Measurements from ENCODE around the gene APBB2.
"Not testable (repeated sequence)": the region's sequence is repeated elsewhere in the genome, so short reads cannot be mapped to it uniquely, and the experiment has no call there.

Gene APBB2

GRCh38 chr4:40952672-40953071 is 261.7 kb downstream of the APBB2 start:
- DNase-seq (ENCODE audit: low read depth in 1 of 2, low spot score in 1 of 2) = no peak

GRCh38 chr4:40952217-40952616 is 262.1 kb downstream of the APBB2 start:
- DNase-seq (ENCODE audit: low read depth in 1 of 2, low spot score in 1 of 2) = no peak

- DNase-seq (ENCODE audit: low read depth in 1 of 2, low spot score in 1 of 2) = no peak
Observed at GRCh38 chr4:40951026-40951425, 263.3 kb downstream of the APBB2 start.

GRCh38 chr4:40949358-40950100 is 264.8 kb downstream of the APBB2 start:
- no peak for DNase-seq (ENCODE audit: low read depth in 1 of 2, low spot score in 1 of 2)

- DNase-seq (ENCODE audit: low read depth in 1 of 2, low spot score in 1 of 2) = no peak
Observed at GRCh38 chr4:40948014-40948413, 266.3 kb downstream of the APBB2 start.

GRCh38 chr4:40946652-40947051 is 267.7 kb downstream of the APBB2 start:
- no peak for DNase-seq (ENCODE audit: low read depth in 1 of 2, low spot score in 1 of 2)

GRCh38 chr4:40940756-40941155 is 273.6 kb downstream of the APBB2 start:
- no peak for DNase-seq (ENCODE audit: low read depth in 1 of 2, low spot score in 1 of 2)

- DNase-seq (ENCODE audit: low read depth in 1 of 2, low spot score in 1 of 2) = no peak
Observed at GRCh38 chr4:40940317-40940741, 274.0 kb downstream of the APBB2 start.

DNA sequence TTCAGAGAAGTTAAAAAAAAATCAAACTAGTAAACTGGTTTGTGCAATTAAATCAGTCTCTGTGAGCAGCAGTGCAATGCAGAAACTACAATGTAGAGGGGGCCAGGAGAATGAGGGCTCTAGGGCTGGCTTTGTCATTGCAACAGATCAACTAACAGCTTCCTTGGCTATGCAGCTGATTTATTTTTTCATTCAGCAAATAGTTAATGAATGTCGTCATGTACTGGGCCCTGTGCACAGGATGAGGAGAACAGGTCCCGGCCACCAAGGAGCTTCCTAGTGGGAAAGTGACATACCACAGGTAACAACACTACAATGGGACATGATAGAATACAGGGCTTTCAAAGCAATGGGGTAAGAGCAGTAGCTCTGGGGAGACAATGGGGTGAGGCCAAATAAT is 274.5 kb downstream of the APBB2 start:
- DNase-seq (ENCODE audit: low read depth in 1 of 2, low spot score in 1 of 2) = no peak

- no peak for DNase-seq (ENCODE audit: low read depth in 1 of 2, low spot score in 1 of 2)
Observed at GRCh38 chr4:40938337-40938736, 276.0 kb downstream of the APBB2 start.

DNA sequence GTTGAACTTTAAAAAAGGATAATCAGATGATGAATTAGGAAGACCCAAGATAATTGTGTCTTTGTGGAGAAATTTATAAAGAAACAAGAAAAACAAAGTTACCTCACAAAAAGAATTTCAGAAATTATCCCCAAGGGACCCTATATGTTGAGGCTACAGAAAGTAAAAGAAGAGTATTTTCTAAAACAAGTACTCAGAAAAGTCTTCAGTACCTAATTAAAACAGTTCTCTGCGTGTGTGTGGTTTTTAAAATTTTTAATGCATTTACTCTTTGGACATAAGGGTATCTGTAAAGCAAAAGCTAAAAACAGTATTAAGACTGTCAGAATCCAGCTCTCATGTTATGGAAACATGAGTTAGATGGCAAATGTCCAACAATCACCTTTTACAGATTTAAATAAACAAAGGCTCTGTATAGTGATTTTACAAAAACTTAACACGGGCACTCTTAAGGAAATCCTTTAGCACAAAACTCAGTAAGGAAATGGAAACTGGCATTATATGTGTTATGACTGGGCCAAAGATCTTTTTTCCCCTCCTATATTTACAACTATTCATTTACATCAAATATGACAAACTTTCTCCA is 277.1 kb downstream of the APBB2 start:
- no peak for DNase-seq (ENCODE audit: low read depth in 1 of 2, low spot score in 1 of 2)

DNA sequence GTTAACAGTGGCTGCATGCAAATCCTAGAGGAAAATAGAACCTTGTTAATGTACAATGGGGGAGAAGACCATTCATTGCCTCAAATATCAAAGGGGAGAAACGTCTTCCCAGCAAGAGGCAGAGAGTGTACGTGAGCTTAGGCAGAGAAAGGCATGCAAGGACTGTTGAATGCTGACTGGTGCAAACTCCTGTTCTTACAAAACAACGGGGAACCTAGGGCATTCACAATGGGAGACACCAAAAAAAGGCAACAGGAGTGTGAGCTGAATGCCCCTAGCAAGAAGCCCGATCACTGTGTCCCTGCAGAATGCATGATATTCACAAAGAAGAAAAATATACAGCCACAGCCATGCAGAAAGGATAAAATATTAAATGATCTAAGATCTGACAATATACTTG is 279.7 kb downstream of the APBB2 start:
- DNase-seq (ENCODE audit: low read depth in 1 of 2, low spot score in 1 of 2) = no peak

DNA sequence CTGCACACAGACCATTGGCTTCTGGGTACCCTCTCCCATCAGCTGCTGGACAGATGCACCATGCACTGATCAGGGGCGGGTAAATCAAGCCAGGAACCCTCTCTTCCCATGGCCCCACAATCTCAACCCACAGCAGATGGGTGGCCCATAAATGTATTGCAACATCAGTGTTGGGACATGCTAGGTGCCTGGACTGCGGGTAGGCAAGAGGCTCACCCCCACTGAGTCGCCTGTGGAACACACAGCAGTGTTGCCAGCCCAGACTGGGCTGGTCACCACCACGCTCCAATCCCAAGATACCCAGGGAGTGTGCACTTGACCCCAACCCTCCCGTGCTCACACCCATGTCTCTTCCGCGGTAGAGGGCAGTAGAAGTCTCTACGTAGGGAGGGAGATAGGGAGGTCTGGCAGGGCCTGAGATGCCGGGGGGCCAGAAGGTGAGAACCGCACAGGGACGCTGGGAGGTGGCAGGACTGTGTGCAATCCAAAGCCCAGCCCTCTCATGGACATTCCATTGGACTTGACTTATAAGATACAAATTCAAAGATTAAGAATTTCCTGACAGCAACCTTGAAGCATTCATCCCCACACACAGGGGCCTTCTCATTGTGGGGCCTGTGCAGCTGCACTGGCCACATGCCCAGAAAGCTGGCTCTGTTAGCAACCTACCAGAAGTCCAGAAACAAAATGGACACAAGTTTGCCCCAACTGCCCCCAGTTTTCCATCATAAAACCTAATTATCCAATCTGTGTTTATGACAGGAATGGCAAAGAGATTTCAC is 280.9 kb downstream of the APBB2 start:
- DNase-seq (ENCODE audit: low read depth in 1 of 2, low spot score in 1 of 2) = no peak

DNA sequence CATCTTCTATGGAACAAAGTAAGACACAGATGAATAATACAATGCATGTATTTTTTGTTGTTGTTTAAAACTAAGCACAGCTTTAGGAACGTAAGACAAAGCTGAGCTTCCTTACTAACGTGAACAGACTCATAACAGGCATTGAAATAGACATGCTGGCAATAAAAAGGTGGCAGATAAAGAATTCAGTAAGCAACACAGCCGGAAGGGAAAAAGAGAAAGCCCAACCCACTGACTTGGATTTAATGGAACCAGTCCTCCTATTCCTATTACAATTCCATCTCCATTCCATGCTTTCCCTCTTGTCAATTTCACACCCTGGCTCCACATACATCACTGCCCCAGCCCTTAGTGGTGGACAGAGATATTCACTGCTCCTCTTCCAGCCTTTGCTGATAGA is 282.5 kb downstream of the APBB2 start:
- DNase-seq (ENCODE audit: low read depth in 1 of 2, low spot score in 1 of 2) = no peak

GRCh38 chr4:40931238-40931637 is 283.1 kb downstream of the APBB2 start:
- no peak for DNase-seq (ENCODE audit: low read depth in 1 of 2, low spot score in 1 of 2)

DNA sequence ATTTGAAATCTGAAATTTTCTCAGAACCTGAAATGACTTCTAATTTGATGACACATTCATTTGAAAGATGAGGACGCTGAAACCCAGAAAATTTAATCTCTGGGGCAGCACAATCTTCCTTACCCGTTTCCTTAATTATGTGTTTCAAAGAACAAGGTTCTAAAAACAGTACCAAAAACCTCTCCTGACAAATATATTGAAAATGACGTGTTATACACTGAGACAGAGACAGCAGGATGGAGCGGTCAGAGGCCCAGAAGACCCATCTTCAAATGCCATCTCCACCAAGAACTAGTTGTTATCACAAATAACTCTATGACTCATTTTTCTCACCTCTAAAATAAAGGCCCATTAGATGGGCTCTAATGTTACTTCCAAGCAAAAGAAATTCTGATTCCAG is 287.3 kb downstream of the APBB2 start:
- no peak for DNase-seq (ENCODE audit: low read depth in 1 of 2, low spot score in 1 of 2)

DNA sequence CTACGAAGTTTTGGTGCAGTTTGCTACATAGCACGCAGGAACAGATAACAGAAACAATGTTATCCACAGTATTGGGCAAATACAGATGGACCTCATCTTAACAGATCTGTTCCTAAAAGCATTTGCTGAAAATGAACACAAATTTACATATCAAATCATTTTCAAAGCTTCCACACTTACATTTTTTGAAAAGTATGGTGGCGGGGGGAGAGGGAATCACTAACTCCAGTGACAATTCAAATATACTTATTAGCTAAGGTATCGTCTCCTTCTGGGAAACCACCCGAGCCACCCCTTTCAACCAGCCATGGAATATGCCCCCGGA is 289.6 kb downstream of the APBB2 start:
- no peak for DNase-seq (ENCODE audit: low read depth in 1 of 2, low spot score in 1 of 2)

DNA sequence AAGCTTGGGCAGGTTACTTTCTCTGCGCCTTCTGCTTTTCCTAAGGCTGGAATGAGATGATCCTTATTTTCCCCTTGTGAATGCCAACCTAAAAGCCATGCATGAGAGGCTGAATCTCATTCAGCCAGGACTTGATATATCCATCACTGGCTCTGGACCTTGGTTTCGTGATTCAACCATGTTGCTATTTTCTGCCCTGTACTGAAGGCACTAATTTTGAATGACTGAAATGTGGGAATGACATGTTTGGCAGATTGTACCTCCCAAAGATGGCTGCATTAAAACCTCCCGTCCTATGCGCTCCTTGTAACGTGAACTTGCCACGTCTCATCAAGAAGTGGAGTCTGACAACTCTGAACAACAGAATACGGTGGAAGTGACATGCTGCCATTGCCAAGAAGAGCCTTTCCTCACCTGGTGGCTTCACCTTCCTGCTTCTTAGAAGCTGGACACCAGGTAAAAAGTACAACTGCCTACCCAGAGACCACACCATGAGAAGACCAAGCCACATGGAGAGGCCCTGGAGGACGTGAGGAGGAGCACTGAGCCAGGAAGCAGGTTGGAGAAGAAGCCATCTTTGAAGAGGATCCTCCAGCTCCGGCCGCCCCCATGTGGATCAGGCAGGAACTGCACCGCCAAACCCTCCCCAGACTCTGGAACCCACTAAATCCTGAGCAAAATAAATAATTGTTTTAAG is 290.1 kb downstream of the APBB2 start:
- peak; percentile 61 to 80 for DNase-seq (ENCODE audit: low read depth in 1 of 2, low spot score in 1 of 2)

DNA sequence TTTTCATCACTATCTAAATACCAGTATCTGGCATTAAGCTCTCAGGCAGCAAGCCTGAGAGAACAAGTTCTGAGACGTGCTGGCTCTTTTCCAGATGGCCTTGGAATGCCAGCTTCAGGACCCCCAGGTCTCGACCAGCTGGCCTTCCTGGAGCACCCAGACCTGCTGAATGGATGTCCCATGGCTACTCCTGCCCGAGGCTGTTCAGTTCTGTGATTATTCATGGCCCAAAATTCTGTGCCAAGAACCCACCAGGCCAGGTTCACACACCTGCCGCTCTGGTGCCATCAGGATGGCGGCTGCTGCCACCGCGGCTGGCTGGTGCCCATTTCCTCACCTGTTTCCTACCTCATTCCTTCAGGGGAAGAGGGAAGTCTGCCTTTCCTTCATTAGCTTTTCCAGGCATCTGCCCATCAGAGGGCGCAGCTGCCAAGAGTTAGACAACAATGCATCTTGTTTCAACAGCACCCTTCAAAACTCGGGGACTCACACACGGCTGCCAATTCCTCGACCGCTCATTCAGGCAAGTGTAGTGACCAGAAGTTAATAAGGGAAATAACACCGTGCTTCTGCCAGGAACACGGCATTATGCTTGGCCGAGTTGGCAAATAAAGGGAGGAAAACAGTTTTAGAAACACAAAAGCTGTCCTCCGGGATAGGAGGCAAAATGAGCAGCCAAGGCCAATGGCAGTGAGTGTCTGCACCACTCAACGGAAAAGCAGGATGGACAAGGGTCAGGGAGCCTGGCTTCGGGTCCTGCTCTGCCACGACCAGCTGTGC is 290.8 kb downstream of the APBB2 start:
- DNase-seq (ENCODE audit: low read depth in 1 of 2, low spot score in 1 of 2) = no peak

DNA sequence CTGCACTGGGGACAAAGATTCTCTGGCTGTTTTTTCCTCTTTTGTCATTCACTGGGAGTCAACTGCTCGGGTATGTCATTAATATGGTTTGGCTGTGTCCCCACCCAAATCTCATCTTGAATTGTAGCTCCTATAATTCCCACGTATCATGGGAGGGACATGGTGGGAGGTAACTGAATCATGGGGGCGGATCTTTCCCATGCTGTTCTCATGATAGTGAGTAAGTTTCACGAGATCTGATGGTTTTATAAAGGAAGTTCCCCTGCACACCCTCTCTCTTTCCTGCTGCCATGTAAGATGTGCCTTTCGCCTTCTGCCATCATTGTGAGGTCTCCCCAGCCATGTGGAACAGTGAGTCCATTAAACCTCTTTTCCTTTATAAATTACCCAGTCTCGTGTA is 294.4 kb downstream of the APBB2 start:
- not testable (repeated sequence) for DNase-seq (ENCODE audit: low read depth in 1 of 2, low spot score in 1 of 2)

GRCh38 chr4:40918330-40918729 is 296.0 kb downstream of the APBB2 start:
- no peak for DNase-seq (ENCODE audit: low read depth in 1 of 2, low spot score in 1 of 2)
